SJSA1 (cell line): ENCODE results near the gene TEX22. TPM values are rescaled to one million over a fixed set of nuclear protein-coding genes. Genes with fewer than 3 reads are reported as not detected.

Experiments
- DNase-seq, 2 experiments: peaks; one replicate each; pipeline ENCODE4 v3.0.0-alpha.2; 2015 to 2020; ENCODE audit warnings: low spot score in 2 of 2, low read depth in 1 of 2
- H3K27ac ChIP-seq: fragments of 250-450 bp; sonication (Bioruptor Pico); 2 replicates; pipeline ENCODE4 v1.5.1; 2020; ENCODE audit warnings: mild to moderate bottlenecking, moderate library complexity
- H3K27me3 ChIP-seq: fragments of 250-450 bp; sonication (Bioruptor Pico); replicated peaks from 2 replicates; pipeline ENCODE4 v1.5.1; 2020; ENCODE audit warnings: mild to moderate bottlenecking, moderate library complexity
- H3K36me3 ChIP-seq: fragments of 250-450 bp; sonication (Bioruptor Pico); 2 replicates; pipeline ENCODE4 v1.5.1; 2020; ENCODE audit warnings: mild to moderate bottlenecking
- H3K4me1 ChIP-seq: fragments of 250-450 bp; sonication (Bioruptor Pico); replicated peaks from 2 replicates; pipeline ENCODE4 v1.6.1; 2021; ENCODE audit warnings: mild to moderate bottlenecking
- H3K4me3 ChIP-seq: fragments of 250-450 bp; sonication (Bioruptor Pico); 2 replicates; pipeline ENCODE4 v1.5.1; 2020; ENCODE audit warnings: mild to moderate bottlenecking
- H3K9me3 ChIP-seq: fragments of 250-450 bp; sonication (Bioruptor Pico); replicated peaks from 2 replicates; pipeline ENCODE4 v1.5.1; 2020; ENCODE audit warnings: mild to moderate bottlenecking
- total RNA-seq: library from RNA; depleted of rRNA; stranded (reverse); fragments of >200 nt; shearing (Covaris generic); gene quantifications from 2 replicates; pipeline ENCODE4 v1.2.3, GENCODE V29; 2014

The TEX22 gene
- total RNA-seq, 1 experiment from 2014 or later: 0.11 TPM

DNA sequence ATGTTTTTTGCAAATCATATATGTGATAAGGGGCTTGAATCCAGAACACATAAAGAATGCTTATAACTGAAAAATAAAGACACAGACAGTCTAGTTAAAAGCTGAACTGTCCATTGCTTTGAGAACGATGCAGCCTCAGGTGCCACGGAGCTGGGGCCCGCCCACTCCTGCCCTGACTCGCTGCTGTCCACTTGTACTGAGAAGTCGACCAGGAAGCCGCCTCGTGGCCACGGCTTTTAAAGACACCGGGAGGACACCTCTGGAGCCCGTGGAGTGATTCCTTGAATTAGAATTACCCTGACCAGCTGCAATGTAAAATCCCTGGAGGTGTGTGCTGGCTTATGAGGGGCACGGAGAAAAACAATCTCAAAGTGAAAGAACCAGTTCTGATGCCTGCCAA lies 23.9 kb upstream of the TEX22 start:
- H3K4me3 ChIP-seq: no peak overlapping the region
- no peaks in the 10 kb centered on the region for H3K4me1 ChIP-seq
- peaks cover 12% of the 10 kb centered on the region for H3K9me3 ChIP-seq
- H3K27me3 ChIP-seq: no peaks in the 10 kb centered on the region
- 0 out of 2 replicates have a peak, but pooled peaks cover 3% of the 10 kb centered on the region for H3K36me3 ChIP-seq
- DNase-seq: no peak
- no peak overlapping the region for H3K27ac ChIP-seq

DNA sequence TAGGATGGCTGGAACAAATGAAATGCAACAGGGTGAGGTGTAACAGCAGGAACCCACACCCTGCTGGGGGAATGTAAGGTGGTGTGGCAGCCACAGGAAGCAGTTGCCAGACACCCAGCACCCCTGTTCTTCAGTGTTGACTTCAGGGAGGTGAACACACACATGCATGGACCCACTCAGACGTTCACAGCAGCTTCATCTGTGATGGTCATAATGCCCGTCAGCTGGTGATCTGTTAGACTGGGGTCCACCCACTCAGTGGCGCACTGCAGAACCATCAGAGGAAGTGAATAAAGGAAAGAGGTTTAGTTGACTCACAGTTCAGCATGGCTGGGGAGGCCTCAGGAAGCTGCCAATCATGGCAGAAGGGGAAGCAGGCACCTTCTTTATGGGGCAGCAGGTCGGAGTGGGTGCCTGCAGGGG lies 22.7 kb upstream of the TEX22 start:
- H3K36me3 ChIP-seq: peaks cover 6% of the 10 kb centered on the region; the same call in 1 of the 2 replicates
- no peak for DNase-seq
- peaks cover 12% of the 10 kb centered on the region for H3K9me3 ChIP-seq
- H3K27me3 ChIP-seq: no peaks in the 10 kb centered on the region
- no peaks in the 10 kb centered on the region for H3K4me1 ChIP-seq
- H3K4me3 ChIP-seq: no peak overlapping the region
- no peak overlapping the region for H3K27ac ChIP-seq

DNA sequence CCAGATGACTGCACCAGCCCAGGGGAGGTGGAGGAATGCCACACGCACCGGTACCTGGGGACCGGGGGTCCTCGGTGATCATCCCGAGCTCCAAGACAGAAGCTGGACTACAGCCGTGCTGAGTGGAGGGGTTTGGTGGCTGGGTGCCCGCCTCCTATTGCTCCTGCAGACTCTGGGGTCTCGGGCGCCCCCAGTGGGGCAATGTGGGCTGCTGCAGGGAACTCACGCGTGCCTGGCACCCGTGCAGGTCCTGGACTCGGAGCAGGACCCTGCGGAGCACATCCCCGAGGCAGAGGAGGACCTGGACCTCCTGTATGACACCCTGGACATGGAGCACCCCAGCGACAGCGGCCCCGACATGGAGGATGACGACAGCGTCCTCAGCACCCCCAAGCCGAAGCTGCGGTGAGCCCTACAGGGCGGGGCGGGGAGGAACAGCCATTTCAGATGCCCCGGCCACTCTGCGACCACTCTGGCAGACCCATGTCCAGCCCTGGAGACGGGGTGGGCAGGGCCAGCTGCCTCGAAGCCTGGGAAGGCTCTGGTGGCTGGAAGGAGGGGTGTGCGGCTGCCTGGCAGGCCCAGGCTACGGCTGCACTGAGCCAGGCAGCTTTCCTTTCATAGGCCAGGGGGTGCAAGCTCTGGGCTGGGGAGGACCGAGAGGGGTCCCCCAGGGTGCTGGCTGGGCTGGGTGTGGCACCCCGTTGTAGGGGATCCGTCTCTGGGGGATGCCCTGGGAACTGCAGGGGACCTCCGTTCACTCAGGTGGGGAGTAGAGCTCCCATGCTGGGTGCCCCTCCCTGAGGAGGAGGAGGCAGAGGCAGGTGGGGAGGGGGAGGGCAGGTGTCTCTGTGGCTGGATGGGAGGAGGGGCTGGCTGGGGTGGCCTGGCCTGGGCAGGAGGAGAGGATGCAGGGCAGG lies 21.6 kb upstream of the TEX22 start:
- peaks cover 12% of the 10 kb centered on the region for H3K9me3 ChIP-seq
- DNase-seq: no peak
- no peak overlapping the region for H3K4me3 ChIP-seq
- H3K4me1 ChIP-seq: no peaks in the 10 kb centered on the region
- no peaks in the 10 kb centered on the region for H3K27me3 ChIP-seq
- H3K27ac ChIP-seq: no peak overlapping the region
- H3K36me3 ChIP-seq: peaks cover 3% of the 10 kb centered on the region; the same call in 1 of the 2 replicates

DNA sequence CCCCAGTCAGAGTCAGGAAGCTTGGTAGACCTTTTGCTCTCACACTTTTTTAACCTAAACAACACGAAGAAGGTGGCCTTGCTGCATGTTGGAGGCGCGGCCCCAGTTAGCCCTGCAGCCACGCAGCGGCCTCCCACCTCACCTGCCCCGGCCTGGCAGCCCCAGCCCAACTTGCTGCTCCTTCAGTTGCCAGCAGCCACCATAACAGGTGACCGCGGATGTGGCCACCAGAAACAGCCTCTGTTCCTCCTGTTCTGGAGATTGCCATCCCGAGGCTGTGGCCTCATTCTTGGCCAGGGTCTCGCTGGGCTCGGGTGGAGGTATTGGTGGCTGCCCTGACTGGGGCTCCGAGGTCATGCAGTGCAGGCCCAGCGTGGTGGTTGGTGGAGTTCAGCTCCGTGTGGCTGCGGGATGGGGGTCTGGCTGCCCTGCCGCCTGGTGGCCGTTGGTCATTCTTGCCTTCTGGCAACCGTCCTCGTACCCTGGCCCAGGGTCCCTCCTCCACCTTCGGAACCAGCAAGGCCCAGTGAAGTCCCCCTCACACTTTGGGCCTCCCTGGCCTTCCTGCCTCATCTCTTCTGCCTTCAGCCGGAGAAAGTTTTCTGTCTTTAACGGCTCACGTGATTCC lies 20.7 kb upstream of the TEX22 start:
- no peak overlapping the region for H3K4me3 ChIP-seq
- no peak overlapping the region for H3K27ac ChIP-seq
- no peaks in the 10 kb centered on the region for H3K27me3 ChIP-seq
- peaks cover 12% of the 10 kb centered on the region for H3K9me3 ChIP-seq
- H3K4me1 ChIP-seq: no peaks in the 10 kb centered on the region
- peaks cover 3% of the 10 kb centered on the region; the same call in 1 of the 2 replicates for H3K36me3 ChIP-seq
- DNase-seq: no peak

DNA sequence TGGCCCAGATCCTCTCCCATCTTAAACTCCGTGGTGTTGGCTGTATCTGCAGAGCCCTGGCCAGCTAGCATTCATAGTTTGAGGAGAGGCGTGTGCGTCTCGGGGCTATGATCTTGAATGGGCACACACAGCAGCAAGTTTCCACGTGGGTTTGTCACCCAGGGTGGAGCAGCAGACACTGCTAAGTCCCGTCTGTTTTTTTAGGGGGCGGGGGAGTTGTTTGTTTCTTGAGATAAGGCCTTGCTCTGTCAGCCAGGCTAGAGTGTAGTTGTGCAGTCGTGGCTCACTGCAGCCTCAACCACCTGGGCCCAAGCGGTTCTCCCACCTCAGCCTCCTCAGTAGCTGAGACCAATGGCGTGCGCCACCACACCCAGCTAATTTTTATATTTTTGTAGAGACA lies 20.1 kb upstream of the TEX22 start:
- Histone ChIP-seq H3K27me3 (no peaks in the 10 kb centered on the region), H3K4me3 (no peak overlapping the region), H3K4me1 (no peaks in the 10 kb centered on the region), H3K9me3 (peaks cover 12% of the 10 kb centered on the region), H3K27ac (no peak overlapping the region), H3K36me3 (peaks cover 3% of the 10 kb centered on the region; the same call in 1 of the 2 replicates)
- no peak for DNase-seq

DNA sequence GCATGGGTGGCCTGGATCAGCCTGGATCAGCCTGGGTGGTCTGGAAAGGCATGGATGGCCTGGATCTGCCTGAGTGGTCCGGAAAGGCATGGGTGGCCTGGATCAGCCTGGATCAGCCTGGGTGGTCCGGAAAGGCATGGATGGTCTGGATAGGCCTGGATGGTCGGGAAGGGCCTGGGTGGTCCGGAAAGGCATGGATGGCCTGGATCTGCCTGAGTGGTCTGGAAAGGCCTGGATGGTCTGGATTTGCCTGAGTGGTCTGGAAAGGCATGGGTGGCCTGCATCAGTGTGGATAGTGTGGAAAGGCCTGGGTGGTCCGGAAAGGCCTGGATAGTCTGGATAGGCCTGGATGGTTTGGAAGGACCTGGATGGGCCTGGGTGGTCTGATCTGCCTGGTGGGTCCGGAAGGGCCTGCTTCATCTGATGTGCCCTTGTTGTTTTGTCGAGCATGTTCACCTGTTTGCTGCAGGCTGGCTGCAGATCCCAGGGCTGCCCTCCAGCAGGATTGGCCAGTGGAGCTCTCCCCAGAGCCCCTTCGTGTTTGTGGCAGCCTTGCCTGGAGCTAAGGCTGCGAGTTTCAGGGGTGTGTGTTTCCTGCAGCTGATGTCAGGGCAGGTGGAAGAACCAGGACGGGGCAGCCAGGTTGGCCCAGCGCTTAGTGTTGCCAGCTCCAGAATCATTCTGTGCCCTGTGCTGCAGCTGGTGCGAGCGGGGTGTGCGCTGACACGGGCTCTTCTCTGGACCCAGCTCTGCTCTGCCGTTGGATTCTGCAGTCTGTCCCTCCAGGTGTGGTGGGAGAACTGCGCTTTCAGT lies 19.3 kb upstream of the TEX22 start:
- no peak overlapping the region for H3K27ac ChIP-seq
- H3K36me3 ChIP-seq: peaks cover 3% of the 10 kb centered on the region; the same call in 1 of the 2 replicates
- peaks cover 12% of the 10 kb centered on the region for H3K9me3 ChIP-seq
- DNase-seq: peak in 1 of 2 experiments; percentile 10
- no peaks in the 10 kb centered on the region for H3K27me3 ChIP-seq
- no peaks in the 10 kb centered on the region for H3K4me1 ChIP-seq
- no peak overlapping the region for H3K4me3 ChIP-seq

DNA sequence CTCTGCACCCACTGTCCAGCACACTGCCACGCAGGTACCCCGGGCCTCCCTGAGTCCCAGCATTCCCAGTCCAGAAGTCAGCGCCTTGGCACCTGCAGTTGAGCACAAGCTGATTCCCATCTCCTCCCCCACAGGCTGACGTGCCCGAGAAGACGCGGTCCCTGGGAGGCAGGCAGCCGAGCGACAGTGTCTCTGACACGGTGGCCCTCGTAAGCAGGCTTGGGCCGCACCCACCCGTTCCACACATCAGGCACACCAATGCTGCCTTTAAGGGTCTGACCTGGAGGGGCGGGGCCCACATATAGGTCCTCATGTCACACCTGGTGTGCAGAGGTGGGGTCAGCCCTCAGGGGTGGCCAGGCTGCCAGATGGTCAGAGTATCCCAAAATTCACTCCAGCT lies 18.4 kb upstream of the TEX22 start:
- Histone ChIP-seq H3K9me3 (peaks cover 12% of the 10 kb centered on the region), H3K4me1 (no peaks in the 10 kb centered on the region), H3K36me3 (peaks cover 3% of the 10 kb centered on the region; the same call in 1 of the 2 replicates), H3K27ac (no peak overlapping the region), H3K4me3 (no peak overlapping the region), H3K27me3 (no peaks in the 10 kb centered on the region)
- no peak for DNase-seq

DNA sequence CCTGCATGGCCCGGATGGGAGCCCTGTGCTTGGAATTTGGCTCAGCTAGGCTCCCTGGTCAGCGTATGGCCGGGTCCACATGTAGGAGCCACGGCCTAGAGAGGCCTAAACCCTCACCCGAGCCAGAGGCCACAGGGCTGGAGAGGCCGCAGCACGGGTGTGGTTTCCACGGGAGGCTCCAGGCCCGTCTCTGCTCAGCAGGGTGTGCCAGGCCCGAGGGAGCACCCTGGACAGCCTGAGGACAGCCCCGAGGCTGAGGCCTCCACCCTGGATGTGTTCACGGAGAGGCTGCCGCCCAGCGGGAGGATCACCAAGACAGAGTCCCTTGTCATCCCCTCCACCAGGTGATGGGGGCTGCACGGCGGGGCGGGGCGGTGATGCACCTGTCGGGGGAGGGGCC lies 17.6 kb upstream of the TEX22 start:
- Histone ChIP-seq H3K4me1 (no peaks in the 10 kb centered on the region), H3K27ac (no peak overlapping the region), H3K4me3 (no peak overlapping the region), H3K36me3 (peaks cover 3% of the 10 kb centered on the region; the same call in 1 of the 2 replicates), H3K27me3 (no peaks in the 10 kb centered on the region), H3K9me3 (peaks cover 12% of the 10 kb centered on the region)
- DNase-seq: no peak

DNA sequence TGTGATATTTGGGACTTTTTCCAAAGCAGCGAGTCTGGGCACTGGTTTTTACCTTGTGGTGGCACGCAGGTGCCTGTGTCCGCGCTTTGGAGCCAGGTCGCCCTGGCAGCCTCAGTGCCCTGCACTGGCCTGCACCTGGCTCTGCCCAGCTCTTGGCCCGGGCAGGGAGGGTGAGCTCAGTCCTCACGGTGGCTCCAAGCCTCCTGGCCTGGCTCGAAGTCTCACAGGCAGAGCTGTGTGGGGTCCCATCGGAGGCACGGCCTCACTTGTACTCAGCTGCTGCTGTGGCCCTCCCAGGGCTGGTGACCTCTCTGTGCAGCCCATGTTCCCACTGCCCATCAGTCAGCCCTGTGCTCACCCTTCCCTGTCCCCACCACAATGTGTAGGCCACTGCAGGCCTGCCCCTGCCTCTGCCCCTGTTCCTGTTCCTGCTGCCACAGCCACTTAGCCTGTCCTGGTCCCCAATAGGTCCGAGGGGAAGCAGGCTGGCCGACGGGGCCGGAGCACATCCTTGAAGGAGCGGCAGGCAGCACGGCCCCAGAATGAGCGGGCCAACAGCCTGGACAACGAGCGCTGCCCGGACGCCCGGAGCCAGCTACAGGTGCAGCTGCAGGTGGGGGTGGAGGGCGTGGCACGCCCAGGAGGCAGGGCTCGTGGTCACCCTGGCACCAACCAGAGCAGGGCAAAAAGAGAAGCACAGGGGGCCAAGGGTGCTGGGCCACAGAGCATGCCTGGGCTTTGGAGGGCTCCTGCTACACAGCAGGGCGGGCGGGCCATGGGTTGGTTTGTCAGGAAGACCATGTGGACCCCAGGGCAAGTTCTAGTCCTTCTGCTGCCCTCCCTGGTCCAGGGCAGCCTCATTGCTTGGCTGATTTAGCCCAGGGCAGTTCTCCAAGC lies 16.6 kb upstream of the TEX22 start:
- H3K27ac ChIP-seq: no peak overlapping the region
- DNase-seq: no peak
- no peaks in the 10 kb centered on the region for H3K4me1 ChIP-seq
- H3K36me3 ChIP-seq: peaks cover 3% of the 10 kb centered on the region; the same call in 1 of the 2 replicates
- H3K4me3 ChIP-seq: no peak overlapping the region
- H3K27me3 ChIP-seq: no peaks in the 10 kb centered on the region
- H3K9me3 ChIP-seq: peaks cover 12% of the 10 kb centered on the region

DNA sequence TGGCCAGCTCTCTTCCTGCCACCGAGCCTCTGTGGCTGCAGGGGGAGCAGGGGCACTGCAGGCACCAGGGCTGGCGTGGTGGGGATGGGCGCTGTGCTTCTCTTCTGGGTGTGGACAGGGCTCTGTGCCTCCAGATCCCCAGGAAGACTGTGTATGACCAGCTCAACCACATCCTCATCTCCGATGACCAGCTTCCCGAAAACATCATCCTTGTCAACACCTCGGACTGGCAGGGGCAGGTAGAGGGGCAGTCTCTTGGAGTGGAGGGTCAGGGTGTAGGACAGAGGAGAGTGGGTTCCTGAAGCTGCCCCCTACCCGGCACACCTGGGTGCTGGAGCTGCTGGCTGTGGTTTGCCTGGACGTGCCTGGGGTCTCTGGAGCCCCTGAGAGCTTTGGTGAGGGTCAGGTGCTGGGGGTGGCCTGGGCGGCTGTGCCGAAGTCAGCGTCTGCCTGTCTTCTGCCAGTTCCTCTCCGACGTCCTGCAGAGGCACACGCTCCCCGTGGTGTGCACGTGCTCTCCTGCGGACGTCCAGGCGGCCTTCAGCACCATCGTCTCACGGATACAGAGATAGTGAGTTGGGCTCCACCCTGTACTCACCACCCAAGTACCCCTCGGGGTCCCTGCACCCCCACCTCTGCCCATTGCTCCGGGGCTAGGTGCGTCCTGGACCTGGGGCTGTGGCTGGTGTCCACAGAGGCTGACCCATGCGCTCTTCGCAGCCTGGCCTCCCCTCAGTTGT lies 15.8 kb upstream of the TEX22 start:
- H3K27ac ChIP-seq: no peak overlapping the region
- H3K4me1 ChIP-seq: no peaks in the 10 kb centered on the region
- H3K27me3 ChIP-seq: no peaks in the 10 kb centered on the region
- H3K4me3 ChIP-seq: no peak overlapping the region
- DNase-seq: no peak
- H3K9me3 ChIP-seq: peaks cover 11% of the 10 kb centered on the region
- H3K36me3 ChIP-seq: peaks cover 3% of the 10 kb centered on the region; the same call in 1 of the 2 replicates

DNA sequence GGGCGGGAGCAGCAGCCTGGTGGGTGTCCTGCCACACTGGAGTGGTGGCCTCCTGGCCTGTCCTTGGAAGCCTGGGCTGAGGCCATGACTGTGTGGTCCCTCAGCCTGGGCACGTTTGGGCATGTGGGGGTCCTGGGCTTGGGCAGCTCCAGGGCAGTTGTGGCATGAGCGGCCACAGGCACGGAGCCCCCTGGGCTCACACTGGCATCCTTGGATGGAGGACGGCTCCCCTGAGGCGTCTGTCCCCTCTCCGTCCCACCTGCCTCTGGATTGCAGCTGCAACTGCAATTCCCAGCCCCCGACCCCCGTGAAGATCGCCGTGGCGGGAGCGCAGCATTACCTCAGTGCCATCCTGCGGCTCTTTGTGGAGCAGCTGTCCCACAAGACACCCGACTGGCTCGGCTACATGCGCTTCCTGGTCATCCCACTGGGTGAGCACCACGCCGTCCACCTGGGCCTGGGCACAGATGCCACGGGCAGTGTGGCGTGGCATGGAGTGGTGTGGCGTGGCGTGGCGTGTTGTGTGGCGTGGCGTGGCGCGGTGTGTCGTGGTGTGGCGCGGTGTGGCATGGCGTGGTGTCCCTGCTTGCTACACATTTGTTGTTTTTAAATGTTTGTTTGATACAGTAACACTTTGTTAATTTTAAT lies 15.1 kb upstream of the TEX22 start:
- Histone ChIP-seq H3K36me3 (peaks cover 3% of the 10 kb centered on the region; the same call in 1 of the 2 replicates), H3K9me3 (peaks cover 5% of the 10 kb centered on the region), H3K27me3 (no peaks in the 10 kb centered on the region)

DNA sequence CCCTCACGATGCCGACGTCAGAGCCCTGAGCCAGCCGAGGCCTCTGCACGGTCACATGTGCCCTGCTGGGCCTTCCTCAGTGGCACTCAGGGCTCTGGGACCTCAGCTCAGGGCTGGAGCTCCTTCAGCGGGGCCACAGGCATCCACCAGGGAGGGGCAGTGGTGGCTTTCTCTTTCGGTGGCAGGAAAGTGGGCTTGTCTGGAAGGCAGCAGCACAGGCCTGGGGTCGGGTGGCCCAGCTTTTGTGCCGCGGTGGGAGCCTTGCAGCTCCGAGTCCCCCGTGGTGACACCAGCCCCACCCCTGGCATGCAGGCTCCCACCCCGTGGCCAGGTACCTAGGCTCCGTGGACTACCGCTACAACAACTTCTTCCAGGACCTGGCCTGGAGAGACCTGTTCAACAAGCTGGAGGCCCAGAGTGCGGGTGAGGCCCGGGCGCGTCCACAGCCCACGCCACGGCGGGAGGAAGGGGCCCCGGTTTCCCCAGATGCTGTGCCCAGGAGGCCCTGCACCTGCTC lies 14.2 kb upstream of the TEX22 start:
- H3K36me3 ChIP-seq: peaks cover 3% of the 10 kb centered on the region; the same call in 1 of the 2 replicates
- no peak overlapping the region for H3K4me3 ChIP-seq
- no peaks in the 10 kb centered on the region for H3K4me1 ChIP-seq
- no peak for DNase-seq
- no peak overlapping the region for H3K27ac ChIP-seq
- no peaks in the 10 kb centered on the region; the same call in 1 of the 2 replicates for H3K9me3 ChIP-seq
- H3K27me3 ChIP-seq: no peaks in the 10 kb centered on the region

More for the DNA sequence above, 15.1 kb upstream of the TEX22 start:
- Histone ChIP-seq H3K27ac (no peak overlapping the region), H3K4me3 (no peak overlapping the region), H3K4me1 (no peaks in the 10 kb centered on the region)
- no peak for DNase-seq
